Heart left ventricle (tissue), 16 donors: ENCODE data around the gene FSTL5. TPM values are rescaled to one million over a fixed set of nuclear protein-coding genes. Genes with fewer than 3 reads are reported as not detected.

ENCODE experiments used
- ATAC-seq, 4 donors: fragments of 200-7000 bp; cut with Tn5 transposase; one replicate each; pipeline ENCODE4 v1.9.1; 2020 to 2022; ENCODE audit warnings: moderate library complexity in 4 of 4, mild to moderate bottlenecking in 3 of 4, moderate number of reproducible peaks in 1 of 4
- DNase-seq, 5 donors: peaks; one replicate each; pipeline ENCODE4 v3.0.0-alpha.2; 2020
- H3K27ac ChIP-seq, 12 donors: fragments of 200-600 bp; sonication (generic) in 4 of 12; one replicate each; pipeline versions ENCODE4 v1.5.0 to v1.8.0; 2016 to 2022; ENCODE audit warnings: mild to moderate bottlenecking in 2 of 12
- H3K27me3 ChIP-seq, 9 donors: fragments of 200-600 bp; sonication (generic) in 2 of 9; one replicate each; pipeline versions ENCODE4 v1.5.1 to v1.8.0; 2016 to 2022; ENCODE audit warnings: mild to moderate bottlenecking in 3 of 9
- H3K36me3 ChIP-seq, 9 donors: fragments of 200-600 bp; sonication (generic) in 2 of 9; one replicate each; pipeline versions ENCODE4 v1.5.0 to v1.8.0; 2018 to 2022; ENCODE audit warnings: mild to moderate bottlenecking in 2 of 9
- H3K4me1 ChIP-seq, 12 donors: fragments of 200-600 bp; sonication (generic) in 4 of 12; one replicate each; pipeline versions ENCODE4 v1.5.0 to v1.8.0; 2016 to 2022; ENCODE audit warnings: mild to moderate bottlenecking in 3 of 12
- H3K4me3 ChIP-seq, 12 donors: fragments of 200-600 bp; sonication (generic) in 4 of 12; one replicate each; pipeline versions ENCODE4 v1.5.0 to v1.8.0; 2017 to 2022; ENCODE audit warnings: mild to moderate bottlenecking in 9 of 12, moderate library complexity in 4 of 12
- H3K9me3 ChIP-seq, 12 donors: fragments of 200-600 bp; sonication (generic) in 4 of 12; one replicate each; pipeline versions ENCODE4 v1.5.0 to v1.8.0; 2016 to 2022; ENCODE audit warnings: mild to moderate bottlenecking in 1 of 12
- POLR2A ChIP-seq, 2 donors: fragments of 450-650 bp; IDR thresholded peaks; one replicate each; pipeline ENCODE4 v1.6.1; 2017; ENCODE audit warnings: antibody characterized with exemption in 2 of 2, mild to moderate bottlenecking in 2 of 2, moderate library complexity in 2 of 2
- WGBS, 4 donors: extraction: QIAGEN DNeasy Blood & Tissue Kit in 2 of 4; methylation state at CpG; one replicate each; pipeline versions ENCODE4 v1.1.5 to v1.1.7; 2013 to 2018; 5-methylcytosine and 5-hydroxymethylcytosine counted together
- intact Hi-C, 10 donors: fragments of 100-400 bp; cut with DNase I; formaldehyde crosslinking; loops; one replicate each; pipeline versions ENCODE4 v1.11.1 to v1.14.2; 2022
- polyA plus RNA-seq, 2 donors: library from polyadenylated mRNA; stranded (reverse); fragments of 200-250 nt; gene quantifications; one replicate each; pipeline ENCODE4 v1.2.3, GENCODE V29; 2013
- total RNA-seq, 9 donors: library from RNA; depleted of rRNA in 2 of 9; stranded (reverse); fragments of >200 nt in 2 of 9; fragmentation: NEBNext Ultra II Directional in 3 of 9; extraction: Animal tissue kit (Norgen Biotek cat#: 25700) in 3 of 9; gene quantifications; one replicate each; pipeline versions ENCODE4 v1.1.0 to v1.2.4, GENCODE V29; 2016 to 2023
- TF ChIP-seq, protein P1 (sequence below), 12 donors: fragments of 200-600 bp; sonication (generic) in 4 of 12; IDR thresholded peaks; one replicate each; pipeline versions ENCODE4 v1.5.0 to v1.8.0; 2018 to 2022; ENCODE audit warnings: antibody characterized with exemption in 12 of 12, mild to moderate bottlenecking in 5 of 12
- donor health status: ischemic (EF 13 %, LVEDD 7.1; RV severe dilation, severe dysfunction).
- donor health status: healthy with polysubstance abuse.
- donor health status: DM: no; HTN: yes; CAD: no.
- donor health status: DM: no; HTN: no; CAD: no.
- donor health status: ischemic (EF 25% LVEDD 6.9; RV normal size, moderate dysfunction).
- donor health status: ischemic (EF 25% LVEDD 5.7; RV mildly dilated, moderate dysfunction).
- donor health status: healthy.
- donor health status: DM: yes; HTN: yes; CAD: no.
- donor health status: ischemic (EF 35%, LVEDD 5.7; RV mildly dilated, moderate dysfunction).
- donor health status: nonischemic (EF 11% LVEDD 7.7; RV severe dilation, severe dysfunction).
- donor health status: DM: yes; HTN: yes; CAD: no.
- donor health status: PGD.
- donor health status: ischemic (EF 29% LVEDD 5.4; RV normal size, mild dysfunction).
- donor health status: nonischemic (EF 23%, LVEDD 6.1; RV moderate dilation, normal function).

Gene FSTL5
- total and polyA plus RNA-seq, 11 donors = not detected

GRCh38 chr4:161728929-161729328, 434.9 kb downstream of the FSTL5 start:
- Histone ChIP-seq H3K27me3 (no peaks in the 10 kb centered on the region), H3K36me3 (no peaks in the 10 kb centered on the region), H3K27ac (no peak overlapping the region), H3K4me1 (no peaks in the 10 kb centered on the region), H3K9me3 (no peaks in the 10 kb centered on the region), H3K4me3 (no peak overlapping the region)
- DNase-seq = no peak
- no peak for ATAC-seq
- 71 to 77% (median 73%) methylated on average over 2 of the region's 2 CpGs for WGBS, 4 donors
- TF ChIP-seq POLR2A (IDR thresholded peaks at IDR 0.05) = no peak
- intact Hi-C loops = no loop called here

- no peaks in the 10 kb centered on the region for H3K36me3 ChIP-seq
- no peak overlapping the region for H3K4me3 ChIP-seq
- no peak for TF ChIP-seq POLR2A (IDR thresholded peaks at IDR 0.05)
- TF ChIP-seq, protein P1, sequence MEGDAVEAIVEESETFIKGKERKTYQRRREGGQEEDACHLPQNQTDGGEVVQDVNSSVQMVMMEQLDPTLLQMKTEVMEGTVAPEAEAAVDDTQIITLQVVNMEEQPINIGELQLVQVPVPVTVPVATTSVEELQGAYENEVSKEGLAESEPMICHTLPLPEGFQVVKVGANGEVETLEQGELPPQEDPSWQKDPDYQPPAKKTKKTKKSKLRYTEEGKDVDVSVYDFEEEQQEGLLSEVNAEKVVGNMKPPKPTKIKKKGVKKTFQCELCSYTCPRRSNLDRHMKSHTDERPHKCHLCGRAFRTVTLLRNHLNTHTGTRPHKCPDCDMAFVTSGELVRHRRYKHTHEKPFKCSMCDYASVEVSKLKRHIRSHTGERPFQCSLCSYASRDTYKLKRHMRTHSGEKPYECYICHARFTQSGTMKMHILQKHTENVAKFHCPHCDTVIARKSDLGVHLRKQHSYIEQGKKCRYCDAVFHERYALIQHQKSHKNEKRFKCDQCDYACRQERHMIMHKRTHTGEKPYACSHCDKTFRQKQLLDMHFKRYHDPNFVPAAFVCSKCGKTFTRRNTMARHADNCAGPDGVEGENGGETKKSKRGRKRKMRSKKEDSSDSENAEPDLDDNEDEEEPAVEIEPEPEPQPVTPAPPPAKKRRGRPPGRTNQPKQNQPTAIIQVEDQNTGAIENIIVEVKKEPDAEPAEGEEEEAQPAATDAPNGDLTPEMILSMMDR (IDR thresholded peaks at IDR 0.05) = no peak
- H3K27ac ChIP-seq = no peak overlapping the region
- peaks cover 0 to 4% (median 0%) of the 10 kb centered on the region in 9 donors for H3K27me3 ChIP-seq
- intact Hi-C loops = no loop called here
- H3K9me3 ChIP-seq = peaks cover 0 to 3% (median 0%) of the 10 kb centered on the region in 12 donors
- no peaks in the 10 kb centered on the region for H3K4me1 ChIP-seq
- no peak for ATAC-seq
- DNase-seq = no peak
Observed at GRCh38 chr4:161721947-161722346, 441.9 kb downstream of the FSTL5 start.

- TF ChIP-seq POLR2A (IDR thresholded peaks at IDR 0.05) = no peak
- TF ChIP-seq, protein P1 (IDR thresholded peaks at IDR 0.05) = no peak
Observed at GRCh38 chr4:161717084-161717483, 446.7 kb downstream of the FSTL5 start.

GRCh38 chr4:161714931-161715330, 448.9 kb downstream of the FSTL5 start:
- Histone ChIP-seq H3K27ac (no peak overlapping the region), H3K4me3 (no peak overlapping the region), H3K27me3 (peaks cover 0 to 4% (median 0%) of the 10 kb centered on the region in 9 donors), H3K9me3 (peaks cover 0 to 3% (median 0%) of the 10 kb centered on the region in 12 donors), H3K4me1 (no peaks in the 10 kb centered on the region), H3K36me3 (no peaks in the 10 kb centered on the region)
- no peak for DNase-seq
- ATAC-seq = no peak
- WGBS, 4 donors = 58 to 67% (median 61%) methylated on average over 1 of the region's 1 CpG
- intact Hi-C loops = no loop called here
- TF ChIP-seq, protein P1 (IDR thresholded peaks at IDR 0.05) = no peak
- TF ChIP-seq POLR2A (IDR thresholded peaks at IDR 0.05) = no peak

More at GRCh38 chr4:161717084-161717483, 446.7 kb downstream of the FSTL5 start:
- no peaks in the 10 kb centered on the region for H3K36me3 ChIP-seq
- DNase-seq (no peak), ATAC-seq (no peak)
- no peak overlapping the region for H3K4me3 ChIP-seq
- peaks cover 0 to 3% (median 0%) of the 10 kb centered on the region in 12 donors for H3K9me3 ChIP-seq
- H3K27me3 ChIP-seq = peaks cover 0 to 4% (median 0%) of the 10 kb centered on the region in 9 donors
- no peaks in the 10 kb centered on the region for H3K4me1 ChIP-seq
- intact Hi-C loops = no loop called here
- no peak overlapping the region for H3K27ac ChIP-seq
- 64 to 90% (median 70%) methylated on average over 1 of the region's 1 CpG for WGBS, 4 donors
